ENCODE data around the gene SLC25A39.
A peak's percentile ranks its signal among the peaks of the same experiment; 100 is the strongest.
"Not testable (repeated sequence)": the region's sequence is repeated elsewhere in the genome, so short reads cannot be mapped to it uniquely, and the experiment has no call there.

The SLC25A39 gene

GRCh38 chr17:44324571-44325275 lies at the start of gene SLC25A39:
TSS of gene SLC25A39 (minus strand) at chr17:44324823. CDS start at chr17:44323562, 1,261 bp downstream.
- peaks cover 24% of the 10 kb centered on the region for H3K36me3 Mint-ChIP-seq (ENCODE audit: insufficient read depth)
- peaks cover 23% of the 10 kb centered on the region for H3K4me1 Mint-ChIP-seq
- peak within 1 kb of the TSS; percentile 87 for H3K4me3 Mint-ChIP-seq
- H3K27me3 Mint-ChIP-seq: no peaks in the 10 kb centered on the region
- H3K27ac Mint-ChIP-seq (ENCODE audit: low read depth): peak within 1 kb of the TSS; percentile 89
- peak; percentile 69 for ATAC-seq (replicated peaks; ENCODE audit: extremely low read depth, poor library complexity, severe bottlenecking)
- H3K9me3 Mint-ChIP-seq: no peaks in the 10 kb centered on the region
- DNase-seq (ENCODE audit: low spot score in 2 of 2): peak; percentile 93 to 94

DNA sequence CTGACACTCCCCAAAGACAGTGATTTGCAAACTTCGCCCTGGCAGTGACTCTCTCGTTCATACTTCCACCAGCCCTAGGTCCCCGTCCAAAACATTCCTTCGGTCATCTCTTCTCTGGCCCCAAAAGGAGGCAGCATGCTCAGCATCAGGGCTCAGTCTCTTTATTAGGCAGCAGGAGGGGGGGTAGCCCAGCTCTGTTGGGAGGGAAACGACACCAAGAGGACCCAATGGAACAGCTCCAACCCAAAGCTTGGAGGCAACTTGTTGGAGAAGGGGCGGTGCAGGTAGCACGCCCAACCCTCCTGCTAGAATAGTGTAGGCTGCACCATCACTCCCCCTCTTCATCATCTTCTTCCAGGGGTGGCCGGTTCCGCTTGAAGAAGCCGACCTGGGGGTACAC lies 47.4 kb upstream of the SLC25A39 start:
- no peaks in the 10 kb centered on the region for H3K9me3 Mint-ChIP-seq
- H3K36me3 Mint-ChIP-seq (ENCODE audit: insufficient read depth): no peaks in the 10 kb centered on the region
- ATAC-seq (replicated peaks; ENCODE audit: extremely low read depth, poor library complexity, severe bottlenecking): no peak
- DNase-seq (ENCODE audit: low spot score in 2 of 2): no peak
- H3K27ac Mint-ChIP-seq (ENCODE audit: low read depth): no peak overlapping the region
- peaks cover 48% of the 10 kb centered on the region for H3K27me3 Mint-ChIP-seq
- H3K4me3 Mint-ChIP-seq: no peak overlapping the region
- no peaks in the 10 kb centered on the region for H3K4me1 Mint-ChIP-seq

DNA sequence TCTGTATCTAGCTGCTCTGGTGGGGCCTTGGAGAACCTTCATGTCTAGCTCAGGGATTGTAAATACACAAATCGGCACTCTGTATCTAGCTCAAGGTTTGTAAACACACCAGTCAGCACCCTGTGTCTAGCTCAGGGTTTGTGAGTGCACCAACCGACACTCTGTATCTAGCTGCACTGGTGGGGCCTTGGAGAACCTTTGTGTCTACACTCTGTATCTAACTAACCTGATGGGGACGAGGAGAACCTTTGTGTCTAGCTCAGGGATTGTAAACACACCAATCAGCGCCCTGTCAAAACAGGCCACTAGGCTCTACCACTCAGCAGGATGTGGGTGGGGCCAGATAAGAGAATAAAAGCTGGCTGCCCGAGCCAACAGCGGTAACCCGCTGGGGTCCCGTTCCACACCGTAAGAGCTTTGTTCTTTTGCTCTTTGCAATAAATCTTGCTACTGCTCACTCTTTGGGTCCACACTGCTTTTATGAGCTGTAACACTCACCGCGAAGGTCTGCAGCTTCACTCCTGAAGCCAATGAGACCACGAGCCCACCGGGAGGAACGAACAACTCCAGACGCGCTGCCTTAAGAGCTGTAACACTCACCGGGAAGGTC lies 44.9 kb upstream of the SLC25A39 start:
- not testable (repeated sequence) for ATAC-seq (replicated peaks; ENCODE audit: extremely low read depth, poor library complexity, severe bottlenecking)
- peaks cover 67% of the 10 kb centered on the region for H3K27me3 Mint-ChIP-seq

DNA sequence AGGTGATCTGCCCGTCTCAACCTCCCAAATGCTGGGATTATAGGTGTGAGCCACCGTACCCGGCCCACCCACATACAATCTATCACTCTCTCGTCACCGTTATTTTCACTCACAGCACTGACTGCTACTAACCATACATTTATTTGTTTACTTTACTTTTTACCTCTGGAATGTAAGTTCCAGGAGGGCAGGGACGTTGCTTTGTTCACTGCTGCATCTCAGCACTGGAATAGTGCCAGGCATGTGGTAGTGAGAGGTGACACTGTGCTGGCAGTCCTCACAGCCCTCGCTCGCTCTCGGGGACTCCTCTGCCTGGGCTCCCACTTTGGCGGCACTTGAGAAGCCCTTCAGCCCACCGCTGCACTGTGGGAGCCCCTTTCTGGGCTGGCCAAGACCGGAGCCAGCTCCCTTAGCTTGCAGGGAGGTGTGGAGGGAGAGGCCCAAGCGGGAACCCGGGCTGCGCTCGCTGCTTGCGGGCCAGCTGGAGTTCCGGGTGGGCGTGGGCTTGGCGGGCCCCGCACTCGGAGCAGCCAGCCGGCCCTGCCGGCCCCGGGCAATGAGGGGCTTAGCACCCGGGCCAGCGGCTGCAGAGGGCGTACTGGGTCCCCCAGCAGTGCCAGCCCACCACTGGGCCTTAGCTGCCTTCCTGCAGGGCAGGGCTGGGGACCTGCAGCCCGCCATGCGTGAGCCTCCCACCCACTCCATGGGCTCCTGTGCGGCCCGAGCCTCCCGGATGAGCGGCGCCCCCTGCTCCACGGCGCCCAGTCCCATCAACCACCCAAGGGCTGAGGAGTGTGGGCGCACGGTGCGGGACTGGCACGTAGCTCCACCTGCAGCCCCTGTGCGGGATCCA lies 44.0 kb upstream of the SLC25A39 start:
- not testable (repeated sequence) for ATAC-seq (replicated peaks; ENCODE audit: extremely low read depth, poor library complexity, severe bottlenecking); H3K4me3 Mint-ChIP-seq; H3K4me1 Mint-ChIP-seq; H3K27ac Mint-ChIP-seq (ENCODE audit: low read depth); H3K36me3 Mint-ChIP-seq (ENCODE audit: insufficient read depth); DNase-seq (ENCODE audit: low spot score in 2 of 2); H3K9me3 Mint-ChIP-seq
- H3K27me3 Mint-ChIP-seq: peaks cover 69% of the 10 kb centered on the region

More for the DNA sequence above, 44.9 kb upstream of the SLC25A39 start:
- H3K36me3 Mint-ChIP-seq (ENCODE audit: insufficient read depth); H3K9me3 Mint-ChIP-seq; H3K27ac Mint-ChIP-seq (ENCODE audit: low read depth); DNase-seq (ENCODE audit: low spot score in 2 of 2); H3K4me1 Mint-ChIP-seq: not testable (repeated sequence)
- H3K4me3 Mint-ChIP-seq: peak overlapping the region; percentile 27

- ATAC-seq (replicated peaks; ENCODE audit: extremely low read depth, poor library complexity, severe bottlenecking) (no peak), DNase-seq (ENCODE audit: low spot score in 2 of 2) (no peak)
- Mint-ChIP-seq H3K27me3 (peaks cover 60% of the 10 kb centered on the region), H3K27ac (ENCODE audit: low read depth) (no peak overlapping the region), H3K9me3 (no peaks in the 10 kb centered on the region), H3K36me3 (ENCODE audit: insufficient read depth) (no peaks in the 10 kb centered on the region), H3K4me1 (no peaks in the 10 kb centered on the region), H3K4me3 (no peak overlapping the region)
Measured at GRCh38 chr17:44367231-44367979, 42.8 kb upstream of the SLC25A39 start.

GRCh38 chr17:44365051-44365450 lies 40.4 kb upstream of the SLC25A39 start:
- ATAC-seq (replicated peaks; ENCODE audit: extremely low read depth, poor library complexity, severe bottlenecking); DNase-seq (ENCODE audit: low spot score in 2 of 2); H3K36me3 Mint-ChIP-seq (ENCODE audit: insufficient read depth); H3K27ac Mint-ChIP-seq (ENCODE audit: low read depth); H3K4me1 Mint-ChIP-seq; H3K9me3 Mint-ChIP-seq: not testable (repeated sequence)
- peak overlapping the region; percentile 71 for H3K4me3 Mint-ChIP-seq
- peaks cover 51% of the 10 kb centered on the region for H3K27me3 Mint-ChIP-seq

- DNase-seq (ENCODE audit: low spot score in 2 of 2) (peak; percentile 33 to 58), ATAC-seq (replicated peaks; ENCODE audit: extremely low read depth, poor library complexity, severe bottlenecking) (peak; percentile 78)
- Mint-ChIP-seq H3K27me3 (peaks cover 51% of the 10 kb centered on the region), H3K36me3 (ENCODE audit: insufficient read depth) (peaks cover 2% of the 10 kb centered on the region), H3K9me3 (no peaks in the 10 kb centered on the region), H3K4me3 (peak within 1 kb of the TSS; percentile 71), H3K27ac (ENCODE audit: low read depth) (no peak within 1 kb of the TSS), H3K4me1 (no peaks in the 10 kb centered on the region)
Measured at GRCh38 chr17:44363613-44364159, 39.1 kb upstream of the SLC25A39 start, which contains the start of gene FAM171A2. TSS of gene FAM171A2 (minus strand) at chr17:44363853. CDS start at chr17:44363714, 139 bp downstream.

GRCh38 chr17:44362949-44363612 lies 38.5 kb upstream of the SLC25A39 start:
- DNase-seq (ENCODE audit: low spot score in 2 of 2) (no peak), ATAC-seq (replicated peaks; ENCODE audit: extremely low read depth, poor library complexity, severe bottlenecking) (peak; percentile 39)
- H3K27me3 Mint-ChIP-seq: peaks cover 46% of the 10 kb centered on the region
- H3K36me3 Mint-ChIP-seq (ENCODE audit: insufficient read depth): peaks cover 2% of the 10 kb centered on the region
- H3K4me3 Mint-ChIP-seq: peak overlapping the region; percentile 65
- H3K4me1 Mint-ChIP-seq: no peaks in the 10 kb centered on the region
- no peak overlapping the region for H3K27ac Mint-ChIP-seq (ENCODE audit: low read depth)
- H3K9me3 Mint-ChIP-seq: no peaks in the 10 kb centered on the region

DNA sequence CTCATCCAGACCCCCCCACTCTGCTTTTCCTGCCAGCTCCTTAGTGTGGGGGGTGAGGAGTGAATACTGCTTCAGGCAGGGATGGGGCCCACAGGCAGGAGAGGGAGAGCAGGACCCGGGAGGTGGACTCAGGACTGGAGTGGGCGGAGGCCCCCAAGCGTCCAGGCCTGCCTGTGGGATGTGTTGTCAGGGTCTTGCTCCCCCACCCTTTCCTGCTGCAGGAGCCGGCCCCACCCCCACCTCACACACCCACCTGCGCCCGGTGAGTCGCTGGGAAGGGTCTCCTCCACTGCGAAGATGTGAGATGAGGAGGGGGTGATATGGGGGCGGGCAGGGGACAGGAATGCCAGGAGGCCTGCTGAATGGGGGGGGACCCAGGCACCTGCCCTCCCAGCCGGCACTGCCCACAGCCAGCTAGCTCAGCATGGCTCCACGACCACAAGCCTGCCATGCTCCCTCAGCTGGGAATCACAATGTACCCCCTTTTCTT lies 37.9 kb upstream of the SLC25A39 start:
- peaks cover 2% of the 10 kb centered on the region for H3K36me3 Mint-ChIP-seq (ENCODE audit: insufficient read depth)
- H3K27ac Mint-ChIP-seq (ENCODE audit: low read depth): no peak overlapping the region
- DNase-seq (ENCODE audit: low spot score in 2 of 2) (no peak), ATAC-seq (replicated peaks; ENCODE audit: extremely low read depth, poor library complexity, severe bottlenecking) (no peak)
- H3K9me3 Mint-ChIP-seq: no peaks in the 10 kb centered on the region
- peaks cover 40% of the 10 kb centered on the region for H3K27me3 Mint-ChIP-seq
- H3K4me3 Mint-ChIP-seq: peak overlapping the region; percentile 65
- no peaks in the 10 kb centered on the region for H3K4me1 Mint-ChIP-seq

- no peaks in the 10 kb centered on the region for H3K4me1 Mint-ChIP-seq
- ATAC-seq (replicated peaks; ENCODE audit: extremely low read depth, poor library complexity, severe bottlenecking): no peak
- H3K9me3 Mint-ChIP-seq: no peaks in the 10 kb centered on the region
- H3K27me3 Mint-ChIP-seq: peaks cover 31% of the 10 kb centered on the region
- peaks cover 2% of the 10 kb centered on the region for H3K36me3 Mint-ChIP-seq (ENCODE audit: insufficient read depth)
- no peak overlapping the region for H3K27ac Mint-ChIP-seq (ENCODE audit: low read depth)
- DNase-seq (ENCODE audit: low spot score in 2 of 2): no peak
- no peak overlapping the region for H3K4me3 Mint-ChIP-seq
Measured at GRCh38 chr17:44361292-44362260, 37.0 kb upstream of the SLC25A39 start.
